HG03342 (cell line): ENCODE measurements around the gene STOX2.

Experiments used
- ATAC-seq: cut with Tn5 transposase; IDR thresholded peaks from one replicate; pipeline ENCODE4 v1.9.1; 2021; ENCODE audit warnings: mild to moderate bottlenecking, moderate library complexity; ENCODE audit not compliant: unreplicated experiment

STOX2 gene

DNA sequence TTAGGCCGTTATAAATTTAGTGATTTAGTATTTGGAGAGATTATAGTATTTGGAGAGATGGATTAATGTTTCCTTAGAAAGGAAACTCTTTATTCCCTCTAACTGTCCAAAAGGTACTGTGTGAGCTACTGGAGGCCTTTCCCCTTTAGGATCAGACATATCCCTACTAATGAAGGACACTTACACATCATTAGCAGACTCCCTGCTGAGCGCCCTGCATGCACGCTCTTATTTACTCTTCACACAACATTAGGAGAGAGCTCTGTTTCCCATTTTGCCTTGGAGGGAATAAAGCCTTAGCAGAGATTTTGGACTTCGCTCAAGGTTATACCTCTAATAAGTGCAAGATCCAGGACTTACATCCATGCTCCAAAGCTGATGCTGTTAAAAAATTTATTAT, 17.8 kb upstream of the STOX2 start:
- ATAC-seq, result no peak

DNA sequence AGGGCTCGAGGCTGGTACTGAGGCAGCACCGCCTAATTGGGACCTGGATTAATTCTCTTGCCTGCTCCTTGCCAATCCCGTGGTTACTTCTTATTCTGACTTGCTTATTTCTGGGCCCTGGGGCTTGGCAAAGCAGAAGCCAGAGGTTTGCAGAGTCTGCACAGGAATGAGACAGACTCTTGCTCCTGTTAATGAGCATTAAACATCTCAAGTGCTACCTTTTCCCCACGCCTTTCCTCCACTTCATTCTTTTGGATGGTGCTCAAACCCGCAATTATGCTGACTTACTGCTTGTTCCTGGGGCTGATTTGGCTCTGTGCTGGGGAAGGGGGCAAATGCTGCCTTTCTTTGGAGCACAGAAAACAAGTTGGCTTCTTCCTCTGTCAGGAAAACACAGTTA, 16.5 kb upstream of the STOX2 start:
- no peak for ATAC-seq

DNA sequence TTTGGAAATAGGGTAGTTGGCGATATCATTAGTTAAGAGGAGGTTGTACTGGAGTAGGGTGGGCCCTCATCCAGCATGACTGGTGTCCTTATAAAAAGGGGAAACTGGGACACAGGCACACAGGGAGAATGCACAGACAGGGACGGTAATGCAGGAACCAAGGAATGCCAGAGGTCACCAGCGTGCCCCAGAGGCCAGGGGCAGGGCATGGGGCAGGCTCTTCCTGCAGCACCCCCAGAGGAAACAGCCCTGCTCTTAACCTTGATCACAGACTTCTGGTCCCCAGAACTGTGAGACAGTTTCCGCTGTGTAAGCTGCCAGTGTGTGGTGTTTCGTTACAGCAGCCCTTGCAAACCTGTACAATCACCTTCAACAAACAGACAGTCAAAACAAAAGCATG, 15.9 kb upstream of the STOX2 start:
- ATAC-seq, result no peak

DNA sequence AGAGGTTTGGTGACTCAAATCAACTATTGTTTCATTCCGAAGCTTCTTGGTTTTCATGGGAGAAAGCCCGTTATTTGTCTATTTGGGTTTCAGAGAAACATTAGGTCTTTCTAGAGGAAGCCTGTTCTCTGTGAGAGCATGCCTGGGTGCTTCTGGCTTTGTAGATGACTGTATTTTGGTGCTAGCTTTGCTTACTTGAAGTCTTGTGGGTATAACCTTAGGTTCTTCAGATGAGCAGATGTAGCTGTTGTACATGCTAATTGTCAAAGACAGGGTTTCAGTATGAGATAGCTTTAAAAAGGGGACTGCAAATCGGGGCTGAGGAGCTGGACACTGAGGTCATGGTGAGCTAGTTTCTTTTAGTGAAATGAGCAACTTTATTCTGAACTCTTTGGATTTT, 7.9 kb upstream of the STOX2 start:
- no peak for ATAC-seq

DNA sequence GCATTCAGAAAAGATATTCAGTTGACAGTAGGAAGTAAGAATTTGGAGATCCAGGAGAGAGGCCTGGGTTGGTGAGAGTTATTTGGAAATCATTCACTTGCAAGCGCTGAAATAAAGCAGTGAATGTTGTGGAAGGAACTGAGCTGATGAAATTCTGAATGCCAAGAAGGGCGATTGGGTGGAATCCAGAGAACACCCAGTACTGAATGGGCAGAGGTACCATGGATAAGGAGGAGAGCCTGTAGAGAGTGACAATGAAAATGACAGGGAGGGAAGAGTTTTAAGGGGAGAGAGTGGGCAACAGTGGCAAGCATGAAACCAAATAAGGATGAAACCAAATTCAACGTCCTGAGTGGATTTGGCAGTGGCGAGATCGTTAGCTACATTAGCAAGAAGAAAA, 6.7 kb upstream of the STOX2 start:
- ATAC-seq, result no peak

DNA sequence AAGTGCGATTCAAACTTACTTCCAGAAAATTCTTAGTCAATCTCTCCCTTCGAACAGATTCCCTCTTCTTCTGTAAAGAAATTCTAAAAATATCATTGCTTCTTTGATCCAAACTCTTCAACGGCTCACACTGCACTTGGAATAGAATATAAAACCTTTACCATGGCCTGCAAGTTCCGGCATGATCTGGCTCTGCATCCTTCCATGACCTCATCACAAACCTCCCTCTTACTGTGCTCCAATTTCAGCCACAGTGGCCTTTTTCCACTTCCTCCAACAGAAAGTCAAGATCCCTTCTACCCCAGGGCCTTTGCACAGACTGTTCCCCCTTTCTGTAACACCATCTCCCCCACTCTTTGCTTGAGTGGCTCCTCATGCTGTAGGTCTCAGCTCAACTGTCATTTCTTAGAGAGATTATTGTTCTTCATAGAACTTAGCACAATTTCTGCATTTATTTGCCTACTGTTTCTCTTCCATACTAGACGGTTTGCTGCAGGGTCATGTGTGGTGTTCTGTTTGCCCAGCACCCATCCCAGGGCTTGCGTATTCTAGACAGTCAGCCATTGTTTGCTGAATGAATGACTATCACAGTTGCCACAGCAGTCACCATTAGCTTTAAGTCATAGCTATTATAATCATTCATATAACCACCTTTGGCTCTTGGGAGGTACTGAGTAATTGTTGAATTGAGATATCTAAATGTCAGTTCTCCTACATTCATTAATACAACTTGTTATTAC, 1.9 kb upstream of the STOX2 start:
- ATAC-seq, result no peak

DNA sequence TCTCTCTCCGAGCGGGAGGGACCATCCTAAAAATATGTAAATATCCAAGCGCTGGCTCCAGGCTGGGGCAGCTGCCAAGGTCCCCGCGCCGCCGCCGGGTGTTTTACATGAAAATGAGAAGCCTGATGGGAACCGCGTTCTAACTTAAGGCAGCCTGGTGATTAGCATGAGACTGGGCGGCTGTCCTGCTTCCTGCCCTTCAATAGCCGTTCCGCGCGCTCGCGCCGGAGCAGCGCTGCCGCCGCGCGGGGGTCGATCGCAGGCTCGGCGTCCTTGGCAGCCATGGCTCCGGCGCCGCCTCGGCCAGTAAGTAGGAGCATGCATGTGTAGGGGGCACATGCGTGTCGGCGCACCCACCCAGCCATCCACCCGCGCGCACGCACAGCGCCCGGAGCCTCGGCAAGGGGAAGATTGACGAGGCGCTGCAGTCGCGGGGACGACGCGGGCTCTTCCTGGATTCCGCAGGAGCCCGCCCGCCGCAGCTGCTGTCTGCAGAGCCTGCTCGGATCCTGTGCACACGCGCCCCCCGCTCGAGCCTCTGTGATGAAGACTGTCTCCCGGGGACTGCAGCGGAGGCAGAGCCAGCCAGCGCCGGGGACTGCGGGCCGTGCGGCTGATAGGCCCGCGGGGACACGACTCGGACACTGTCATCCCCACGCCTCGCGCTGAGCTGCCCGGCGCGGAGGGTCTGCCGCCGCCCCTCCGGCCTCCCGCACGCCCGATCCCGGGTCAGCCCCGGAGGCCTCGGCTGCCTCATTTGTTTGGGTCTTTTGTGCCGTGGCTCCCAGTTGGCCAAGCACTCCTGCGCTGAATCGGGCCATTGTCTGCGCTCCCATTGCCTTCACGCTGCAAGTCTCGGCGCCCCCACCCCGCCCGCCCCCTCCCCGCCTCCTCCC, 734 bp downstream of the STOX2 start:
- ATAC-seq, result no peak

DNA sequence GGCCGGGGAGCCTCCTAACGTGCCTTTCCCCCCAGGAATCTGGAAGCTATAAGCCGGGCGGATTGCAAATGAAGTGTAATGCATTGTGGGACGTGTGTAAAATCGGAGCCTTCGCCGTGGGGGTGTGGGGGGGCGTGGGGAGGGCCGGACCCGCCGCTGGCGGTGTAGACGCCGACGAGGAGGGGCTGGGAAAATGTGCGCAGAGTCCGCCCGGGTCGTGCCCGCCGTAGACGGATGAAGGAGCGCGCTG, 1.3 kb downstream of the STOX2 start:
- no peak for ATAC-seq

DNA sequence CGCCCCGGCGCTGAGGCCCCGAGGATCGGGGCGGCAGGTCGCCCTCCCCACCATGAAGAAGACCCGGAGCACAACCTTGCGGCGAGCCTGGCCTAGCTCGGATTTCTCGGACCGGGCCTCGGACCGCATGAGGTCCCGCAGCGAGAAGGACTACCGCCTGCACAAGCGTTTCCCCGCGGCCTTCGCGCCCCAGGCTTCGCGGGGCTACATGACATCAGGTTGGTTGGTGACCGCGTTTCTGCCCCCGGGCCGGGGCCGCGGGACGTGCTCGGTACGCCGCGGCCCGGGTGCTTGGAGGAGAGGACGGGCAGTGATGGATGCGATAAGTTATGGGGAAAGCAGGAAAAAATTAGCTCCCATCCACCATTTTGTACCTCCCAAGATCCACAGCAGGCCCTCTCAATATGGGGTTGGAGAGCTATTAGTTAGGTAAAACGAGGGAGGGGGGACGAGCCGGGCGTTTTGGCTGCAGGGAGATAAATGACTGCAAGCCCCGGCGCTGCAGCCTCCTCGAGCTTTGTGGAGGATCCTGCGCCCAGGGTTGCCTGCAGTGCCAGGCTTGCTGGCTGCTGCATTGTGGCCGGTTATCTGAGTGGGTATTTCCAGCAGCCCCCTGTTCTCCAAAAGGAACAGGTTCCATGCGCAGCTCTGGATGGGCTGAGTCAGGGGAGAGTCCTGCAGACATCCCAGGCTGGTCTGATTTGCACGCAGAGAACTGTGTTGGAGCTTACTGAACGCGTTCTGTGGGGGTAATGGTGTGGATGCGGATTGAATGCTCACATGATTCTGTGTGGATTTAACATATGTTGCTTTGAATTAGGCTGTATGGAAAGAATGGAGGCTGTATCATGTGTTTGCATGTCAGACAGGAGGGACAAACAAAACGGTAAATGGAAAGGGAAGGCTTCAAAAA, 1.9 kb downstream of the STOX2 start:
- ATAC-seq, result no peak

DNA sequence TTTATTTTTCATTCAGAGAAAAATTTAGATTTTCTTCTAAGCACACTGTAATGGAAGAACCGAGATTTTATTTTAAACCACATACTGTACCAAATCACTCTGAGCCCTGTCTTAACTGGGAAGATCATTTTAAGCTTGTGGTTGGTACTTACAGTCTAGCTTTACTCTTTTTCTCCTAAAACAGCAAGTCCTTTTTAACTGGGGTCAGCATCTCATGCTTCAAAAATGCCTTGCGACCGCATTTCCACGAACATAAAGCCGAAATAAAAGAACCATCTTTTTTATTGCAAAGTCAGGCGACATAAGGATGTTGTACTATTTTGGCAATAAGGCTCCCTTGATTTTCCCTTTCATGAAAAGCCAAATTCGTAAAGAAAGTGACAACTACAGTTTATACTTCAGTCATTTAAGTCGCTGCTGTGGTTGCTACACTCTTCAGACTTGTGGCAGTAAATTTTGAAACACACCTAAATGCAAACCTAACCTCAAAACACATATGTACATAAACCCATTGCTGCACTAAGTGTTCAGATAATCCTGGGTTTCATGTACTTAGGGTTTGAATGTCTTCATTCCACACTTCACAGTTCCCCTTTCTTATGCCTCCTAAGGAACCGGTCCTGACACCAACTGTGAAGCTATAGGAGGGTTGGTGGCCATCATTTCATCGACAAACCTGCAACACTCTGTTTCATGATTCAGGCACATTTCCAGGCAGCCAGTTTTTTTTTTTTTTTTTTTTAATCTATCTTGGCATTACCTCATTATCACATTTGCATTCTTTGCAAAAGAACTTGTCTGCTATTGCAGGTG, 3.0 kb downstream of the STOX2 start:
- ATAC-seq, result no peak

DNA sequence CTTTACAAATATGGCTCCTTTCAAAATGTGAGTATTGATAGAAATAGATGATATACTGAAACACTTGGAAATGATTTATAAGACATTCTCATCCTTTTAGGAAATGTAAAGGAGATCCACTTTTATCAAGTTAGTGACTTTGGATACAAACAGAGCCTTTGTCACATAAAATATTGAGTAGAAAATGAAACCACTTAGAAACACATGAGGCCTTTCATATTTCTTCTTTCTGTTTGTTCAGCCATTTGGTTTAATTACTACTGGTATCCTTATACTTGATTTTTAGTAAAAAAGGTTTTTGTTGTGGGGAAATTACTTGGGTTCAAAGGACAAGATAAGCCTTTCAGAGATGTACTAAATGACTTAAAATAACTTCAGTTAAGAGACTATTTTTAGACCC, 4.1 kb downstream of the STOX2 start:
- no peak for ATAC-seq

DNA sequence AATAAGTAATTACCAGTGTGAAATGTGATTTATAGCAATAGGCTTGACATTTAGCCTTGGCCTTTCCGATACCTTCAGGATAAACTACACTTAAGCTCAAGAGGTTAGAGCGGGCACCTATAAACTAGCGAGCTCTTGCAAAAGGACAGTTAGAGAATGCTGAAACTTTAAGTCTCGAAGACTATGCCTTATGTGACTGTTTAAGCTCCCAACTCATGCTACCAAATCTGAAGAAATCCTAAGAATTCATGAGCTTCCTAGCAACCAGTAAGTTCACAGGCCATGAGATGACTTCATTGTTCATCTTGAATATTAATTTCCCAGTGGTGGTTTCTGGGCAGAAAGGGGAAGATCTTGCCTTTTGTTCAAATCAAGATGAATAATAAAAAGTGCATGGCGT, 4.7 kb downstream of the STOX2 start:
- no peak for ATAC-seq

DNA sequence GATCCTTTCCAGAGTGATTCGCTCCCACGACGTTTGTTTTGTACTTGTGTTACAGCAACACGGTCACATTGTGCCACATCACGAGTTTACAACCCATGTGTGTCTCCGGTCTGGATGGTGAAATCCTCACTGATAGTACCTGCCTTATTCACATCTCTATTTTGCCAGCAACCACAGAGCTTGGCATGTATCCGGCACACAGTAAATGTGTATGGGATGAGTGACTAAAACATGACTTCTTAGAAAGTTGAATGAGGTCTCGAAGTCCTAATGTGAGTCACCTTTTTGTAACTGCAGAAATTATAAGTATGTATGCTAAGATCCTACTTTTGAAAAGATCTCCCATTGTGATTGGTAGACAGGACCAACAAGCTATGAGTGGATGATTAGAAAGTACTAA, 7.5 kb downstream of the STOX2 start:
- no peak for ATAC-seq

DNA sequence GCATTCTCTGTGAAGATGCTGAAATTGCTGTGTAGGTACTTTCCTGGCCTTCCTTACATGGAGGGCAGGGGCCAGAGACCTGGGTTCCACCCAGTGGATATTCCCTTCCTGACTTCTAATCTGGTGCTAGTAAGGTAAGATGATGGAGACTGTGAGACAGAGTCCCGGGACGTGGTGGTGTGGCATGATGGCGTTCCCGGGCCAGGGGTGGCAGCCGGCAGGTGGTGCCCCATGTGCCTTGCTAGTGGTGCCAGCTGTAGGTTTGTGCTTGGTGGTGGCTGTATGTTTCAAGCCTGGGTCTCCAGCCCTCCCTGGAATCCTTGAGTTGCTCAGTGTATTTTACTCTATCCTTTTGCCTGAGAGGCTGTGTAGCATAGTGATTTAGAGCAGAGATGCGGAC, 10.9 kb downstream of the STOX2 start:
- ATAC-seq, result no peak

DNA sequence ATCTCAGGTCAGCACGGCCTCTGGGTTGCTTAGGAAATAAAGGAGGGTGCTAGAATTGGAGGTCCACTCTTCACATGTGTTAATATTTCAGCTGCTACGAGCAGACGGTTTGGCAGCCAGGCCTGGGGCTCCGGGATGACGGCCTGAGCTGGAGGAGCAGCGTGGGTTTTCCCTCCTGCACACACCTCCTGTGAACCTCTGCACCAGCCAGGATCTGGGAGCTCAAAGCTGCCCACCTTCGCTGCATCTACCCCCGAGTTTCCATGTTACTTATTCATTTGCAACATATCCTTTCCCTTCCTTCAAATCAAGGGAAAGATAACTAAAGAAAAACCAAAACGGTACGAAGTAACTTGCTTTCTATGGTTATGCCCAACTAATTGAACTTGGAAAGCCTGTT, 13.6 kb downstream of the STOX2 start:
- no peak for ATAC-seq

DNA sequence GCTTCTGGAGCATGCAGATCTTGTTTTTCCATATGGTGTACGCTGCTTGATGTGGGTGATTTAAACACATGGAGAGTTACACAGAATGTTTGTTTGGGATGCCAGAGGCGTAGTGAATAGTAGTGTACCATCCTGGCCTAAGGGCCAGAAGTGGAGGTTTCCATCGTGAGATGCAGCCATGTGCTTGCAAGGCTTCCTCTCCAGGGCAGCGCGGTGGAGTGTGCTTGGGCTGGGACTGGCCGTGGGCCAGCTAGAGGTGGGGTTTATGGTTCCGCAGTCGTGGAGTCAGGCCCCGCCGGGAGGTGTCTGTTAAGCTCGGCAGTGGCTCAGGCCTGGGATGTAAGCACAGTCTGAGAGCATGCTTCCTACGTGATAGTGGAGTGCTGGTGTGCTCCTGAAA, 14.0 kb downstream of the STOX2 start:
- no peak for ATAC-seq

DNA sequence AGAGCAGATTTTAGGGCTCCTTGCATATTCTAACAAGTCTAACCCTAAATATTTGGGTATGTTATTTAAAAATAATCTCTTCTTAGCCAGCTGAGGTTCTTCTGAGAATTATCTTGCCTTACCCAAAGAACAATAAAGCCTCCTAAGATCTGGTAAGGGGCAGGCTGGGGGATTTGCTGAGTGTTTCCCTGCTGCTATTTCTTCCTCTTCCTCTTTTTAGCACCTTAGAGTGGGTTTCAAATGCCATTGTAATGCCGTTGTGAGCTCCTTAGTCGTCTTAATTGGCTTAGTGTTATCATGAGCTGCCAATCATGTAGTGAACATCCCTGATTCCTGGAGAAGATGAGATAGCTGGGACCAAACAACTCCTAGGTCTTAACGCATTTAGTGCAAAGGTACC, 15.4 kb downstream of the STOX2 start:
- ATAC-seq, result no peak

DNA sequence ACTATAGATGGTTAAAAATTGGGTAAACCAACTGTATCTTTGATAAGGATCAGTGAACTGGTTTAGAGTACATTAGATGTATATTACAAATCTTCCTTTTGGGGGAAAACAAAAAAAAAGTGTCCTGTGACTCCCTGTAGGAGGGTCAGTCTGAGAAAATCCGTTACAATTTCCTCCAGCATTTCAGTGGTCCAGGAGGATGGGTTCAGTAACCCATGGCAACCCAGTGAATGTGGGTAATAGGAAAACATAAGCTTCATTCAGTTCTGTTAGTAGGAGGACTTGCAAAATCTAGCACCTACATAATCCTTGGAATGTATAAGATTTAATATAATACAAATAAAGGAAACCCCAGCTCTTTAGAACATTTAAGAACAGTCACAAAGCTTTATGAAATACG, 16.2 kb downstream of the STOX2 start:
- no peak for ATAC-seq

DNA sequence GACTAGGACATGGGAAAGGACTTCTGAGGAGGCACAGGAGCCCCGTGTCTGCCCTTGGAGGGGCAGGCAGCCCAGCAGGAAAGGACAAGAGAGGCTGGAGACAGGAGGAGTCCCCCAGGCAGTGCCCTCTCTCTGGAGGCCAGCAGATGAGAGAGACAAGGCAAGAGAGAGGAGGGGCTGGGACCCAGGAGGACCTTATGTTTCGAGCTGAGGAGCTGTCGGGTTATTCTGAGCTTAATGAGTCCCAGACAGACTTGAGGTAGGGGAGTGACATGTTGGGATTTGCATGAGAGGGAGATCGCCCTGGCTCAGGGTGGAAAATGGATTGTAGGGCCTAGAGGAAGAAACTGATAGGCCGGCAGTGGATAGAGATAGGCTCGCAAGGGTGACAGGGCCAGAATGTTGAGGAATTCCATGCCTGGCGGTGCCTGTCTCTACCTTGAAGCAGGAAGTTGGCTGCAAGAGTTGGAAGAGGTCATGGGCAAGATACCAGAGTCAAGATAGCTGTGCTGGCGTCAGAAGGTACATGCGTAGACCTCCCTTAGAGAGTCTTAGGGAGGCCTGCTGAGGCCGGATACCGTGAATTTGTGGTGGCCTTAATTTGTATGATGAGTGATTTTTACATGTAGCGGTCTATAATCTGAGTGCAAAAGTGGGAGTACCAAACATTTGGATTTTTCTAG, 19.4 kb downstream of the STOX2 start:
- no peak for ATAC-seq

DNA sequence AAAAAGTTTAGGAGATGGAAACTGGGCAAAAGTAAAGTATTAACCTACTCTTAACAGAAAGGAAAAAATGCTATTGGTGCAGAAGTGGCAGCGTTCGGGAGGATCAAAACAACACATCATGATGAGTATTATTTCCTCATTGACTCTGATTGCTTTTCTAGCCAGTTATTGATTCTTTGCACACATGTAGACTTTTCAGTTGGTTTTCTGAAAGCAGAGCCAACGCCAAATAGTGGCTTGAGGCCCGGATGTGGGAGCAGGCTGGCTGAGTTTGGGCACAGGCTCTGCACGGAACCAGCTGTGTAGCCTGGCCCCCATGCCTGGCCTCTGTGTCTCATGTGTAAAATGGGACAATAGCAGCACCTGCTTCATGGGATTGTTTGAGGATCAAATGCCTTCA, 21.8 kb downstream of the STOX2 start:
- ATAC-seq, result no peak
